Tibial nerve (tissue), 3 donors: ENCODE measurements around the gene GALNT1.

Source experiments
- POLR2A ChIP-seq, 2 donors: fragments of 450-650 bp; IDR thresholded peaks; one replicate each; pipeline ENCODE4 v1.6.1; 2017; ENCODE audit warnings: antibody characterized with exemption in 2 of 2, mild to moderate bottlenecking in 2 of 2, moderate library complexity in 2 of 2
- TF ChIP-seq, protein P1 (sequence below), 5 experiments: fragments of 200-600 bp in 3 of 5; fragments of 450-650 bp in 2 of 5; sonication (generic) in 3 of 5; IDR thresholded peaks; one replicate each; pipeline ENCODE4 v1.5.1; 2016 to 2019; ENCODE audit warnings: antibody characterized with exemption in 5 of 5, mild to moderate bottlenecking in 3 of 5, moderate library complexity in 2 of 5

DNA sequence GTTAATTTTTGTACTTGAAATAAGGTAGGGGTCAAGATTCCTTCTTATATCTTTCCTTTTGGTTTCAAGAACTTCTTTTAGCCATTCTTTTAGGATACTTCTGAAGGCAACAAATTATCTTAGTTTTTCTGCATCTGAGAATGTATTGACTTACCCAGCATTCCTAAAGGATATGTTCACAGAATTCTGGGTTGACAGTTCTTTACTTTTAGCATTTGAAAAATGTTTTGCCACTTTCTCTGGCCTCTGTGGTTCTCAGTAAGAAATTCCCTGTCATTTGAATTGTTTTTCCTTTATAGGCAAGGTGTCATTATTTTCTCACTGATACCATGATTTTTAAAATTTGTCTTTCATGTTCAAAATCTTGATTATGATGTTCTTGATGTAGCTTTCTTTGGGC lies 162.4 kb downstream of the GALNT1 start:
- TF ChIP-seq, protein P1, sequence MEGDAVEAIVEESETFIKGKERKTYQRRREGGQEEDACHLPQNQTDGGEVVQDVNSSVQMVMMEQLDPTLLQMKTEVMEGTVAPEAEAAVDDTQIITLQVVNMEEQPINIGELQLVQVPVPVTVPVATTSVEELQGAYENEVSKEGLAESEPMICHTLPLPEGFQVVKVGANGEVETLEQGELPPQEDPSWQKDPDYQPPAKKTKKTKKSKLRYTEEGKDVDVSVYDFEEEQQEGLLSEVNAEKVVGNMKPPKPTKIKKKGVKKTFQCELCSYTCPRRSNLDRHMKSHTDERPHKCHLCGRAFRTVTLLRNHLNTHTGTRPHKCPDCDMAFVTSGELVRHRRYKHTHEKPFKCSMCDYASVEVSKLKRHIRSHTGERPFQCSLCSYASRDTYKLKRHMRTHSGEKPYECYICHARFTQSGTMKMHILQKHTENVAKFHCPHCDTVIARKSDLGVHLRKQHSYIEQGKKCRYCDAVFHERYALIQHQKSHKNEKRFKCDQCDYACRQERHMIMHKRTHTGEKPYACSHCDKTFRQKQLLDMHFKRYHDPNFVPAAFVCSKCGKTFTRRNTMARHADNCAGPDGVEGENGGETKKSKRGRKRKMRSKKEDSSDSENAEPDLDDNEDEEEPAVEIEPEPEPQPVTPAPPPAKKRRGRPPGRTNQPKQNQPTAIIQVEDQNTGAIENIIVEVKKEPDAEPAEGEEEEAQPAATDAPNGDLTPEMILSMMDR (IDR thresholded peaks at IDR 0.05), result no peak
- TF ChIP-seq POLR2A (IDR thresholded peaks at IDR 0.05), result no peak
